ENCODE results near the gene ANO4.
"Not testable (repeated sequence)": the region's sequence is repeated elsewhere in the genome, so short reads cannot be mapped to it uniquely, and the experiment has no call there.

Gene ANO4

GRCh38 chr12:100989509-100989908, 194.9 kb downstream of the ANO4 start:
- not testable (repeated sequence) for H3K4me3 ChIP-seq (ENCODE audit: low read length); H3K9ac ChIP-seq (ENCODE audit: low read depth, low read length); H3K9me3 ChIP-seq (ENCODE audit: insufficient read depth, low read depth, low read length); H3K27me3 ChIP-seq (ENCODE audit: insufficient read depth, low read length); H3K27ac ChIP-seq (ENCODE audit: low read depth, low read length); H3K36me3 ChIP-seq (ENCODE audit: insufficient read depth, low read length)
- peaks cover 36% of the 10 kb centered on the region for H3K4me1 ChIP-seq (ENCODE audit: insufficient read depth, low read length)

- Histone ChIP-seq H3K27ac (ENCODE audit: low read depth, low read length) (no peak overlapping the region), H3K9me3 (ENCODE audit: insufficient read depth, low read depth, low read length) (no peaks in the 10 kb centered on the region), H3K4me3 (ENCODE audit: low read length) (no peak overlapping the region), H3K9ac (ENCODE audit: low read depth, low read length) (no peak overlapping the region), H3K27me3 (ENCODE audit: insufficient read depth, low read length) (no peaks in the 10 kb centered on the region), H3K4me1 (ENCODE audit: insufficient read depth, low read length) (peaks cover 40% of the 10 kb centered on the region), H3K36me3 (ENCODE audit: insufficient read depth, low read length) (no peaks in the 10 kb centered on the region)
- WGBS: 89% methylated on average over 2 of the region's 2 CpGs
These were observed 196.5 kb downstream of the ANO4 start for GRCh38 chr12:100991102-100991501.

GRCh38 chr12:100992194-100992593, 197.6 kb downstream of the ANO4 start:
- Histone ChIP-seq H3K4me1 (ENCODE audit: insufficient read depth, low read length) (peaks cover 29% of the 10 kb centered on the region), H3K27me3 (ENCODE audit: insufficient read depth, low read length) (no peaks in the 10 kb centered on the region), H3K9ac (ENCODE audit: low read depth, low read length) (no peak overlapping the region), H3K36me3 (ENCODE audit: insufficient read depth, low read length) (no peaks in the 10 kb centered on the region), H3K4me3 (ENCODE audit: low read length) (no peak overlapping the region), H3K27ac (ENCODE audit: low read depth, low read length) (no peak overlapping the region), H3K9me3 (ENCODE audit: insufficient read depth, low read depth, low read length) (no peaks in the 10 kb centered on the region)
- WGBS: 91% methylated on average over 1 of the region's 1 CpG

GRCh38 chr12:100993916-100994450, 199.4 kb downstream of the ANO4 start:
- H3K9me3 ChIP-seq (ENCODE audit: insufficient read depth, low read depth, low read length): no peaks in the 10 kb centered on the region
- no peak overlapping the region for H3K4me3 ChIP-seq (ENCODE audit: low read length)
- no peak overlapping the region for H3K27ac ChIP-seq (ENCODE audit: low read depth, low read length)
- H3K36me3 ChIP-seq (ENCODE audit: insufficient read depth, low read length): no peaks in the 10 kb centered on the region
- 96% methylated on average over 2 of the region's 2 CpGs for WGBS
- H3K4me1 ChIP-seq (ENCODE audit: insufficient read depth, low read length): peaks cover 15% of the 10 kb centered on the region
- no peaks in the 10 kb centered on the region for H3K27me3 ChIP-seq (ENCODE audit: insufficient read depth, low read length)
- H3K9ac ChIP-seq (ENCODE audit: low read depth, low read length): no peak overlapping the region

- peak overlapping the region; percentile 64; the same call in 1 of the 2 replicates for H3K27ac ChIP-seq (ENCODE audit: low read depth, low read length)
- WGBS: 51% methylated on average over 2 of the region's 3 CpGs
- H3K9me3 ChIP-seq (ENCODE audit: insufficient read depth, low read depth, low read length): no peaks in the 10 kb centered on the region
- H3K9ac ChIP-seq (ENCODE audit: low read depth, low read length): no peak overlapping the region
- H3K27me3 ChIP-seq (ENCODE audit: insufficient read depth, low read length): no peaks in the 10 kb centered on the region
- no peak overlapping the region for H3K4me3 ChIP-seq (ENCODE audit: low read length)
- peaks cover 14% of the 10 kb centered on the region for H3K4me1 ChIP-seq (ENCODE audit: insufficient read depth, low read length)
- H3K36me3 ChIP-seq (ENCODE audit: insufficient read depth, low read length): no peaks in the 10 kb centered on the region
These were observed 200.6 kb downstream of the ANO4 start for GRCh38 chr12:100995201-100995600.

- Histone ChIP-seq H3K27me3 (ENCODE audit: insufficient read depth, low read length) (no peaks in the 10 kb centered on the region), H3K9me3 (ENCODE audit: insufficient read depth, low read depth, low read length) (no peaks in the 10 kb centered on the region), H3K4me3 (ENCODE audit: low read length) (no peak overlapping the region), H3K4me1 (ENCODE audit: insufficient read depth, low read length) (peaks cover 14% of the 10 kb centered on the region), H3K36me3 (ENCODE audit: insufficient read depth, low read length) (no peaks in the 10 kb centered on the region), H3K9ac (ENCODE audit: low read depth, low read length) (no peak overlapping the region), H3K27ac (ENCODE audit: low read depth, low read length) (no peak overlapping the region)
- WGBS: 93% methylated on average over 4 of the region's 4 CpGs
These were observed 201.2 kb downstream of the ANO4 start for GRCh38 chr12:100995771-100996170.

GRCh38 chr12:101001669-101002068, 207.1 kb downstream of the ANO4 start:
- no peaks in the 10 kb centered on the region for H3K36me3 ChIP-seq (ENCODE audit: insufficient read depth, low read length)
- no peak overlapping the region for H3K4me3 ChIP-seq (ENCODE audit: low read length)
- no peak overlapping the region for H3K9ac ChIP-seq (ENCODE audit: low read depth, low read length)
- H3K9me3 ChIP-seq (ENCODE audit: insufficient read depth, low read depth, low read length): no peaks in the 10 kb centered on the region
- H3K4me1 ChIP-seq (ENCODE audit: insufficient read depth, low read length): no peaks in the 10 kb centered on the region
- H3K27ac ChIP-seq (ENCODE audit: low read depth, low read length): no peak overlapping the region
- 96% methylated on average over 5 of the region's 5 CpGs for WGBS
- no peaks in the 10 kb centered on the region for H3K27me3 ChIP-seq (ENCODE audit: insufficient read depth, low read length)

- WGBS: 87% methylated on average over 3 of the region's 3 CpGs
- no peak overlapping the region for H3K4me3 ChIP-seq (ENCODE audit: low read length)
These were observed 208.3 kb downstream of the ANO4 start for GRCh38 chr12:101002696-101003419.

GRCh38 chr12:101004898-101005297, 210.3 kb downstream of the ANO4 start:
- Histone ChIP-seq H3K36me3 (ENCODE audit: insufficient read depth, low read length) (no peaks in the 10 kb centered on the region; the same call in 1 of the 2 replicates), H3K4me3 (ENCODE audit: low read length) (no peak overlapping the region), H3K27me3 (ENCODE audit: insufficient read depth, low read length) (no peaks in the 10 kb centered on the region), H3K4me1 (ENCODE audit: insufficient read depth, low read length) (no peaks in the 10 kb centered on the region), H3K9me3 (ENCODE audit: insufficient read depth, low read depth, low read length) (peaks cover 15% of the 10 kb centered on the region; the same call in 1 of the 2 replicates), H3K27ac (ENCODE audit: low read depth, low read length) (no peak overlapping the region), H3K9ac (ENCODE audit: low read depth, low read length) (no peak overlapping the region)
- 86% methylated on average over 1 of the region's 1 CpG for WGBS

More at GRCh38 chr12:101002696-101003419, 208.3 kb downstream of the ANO4 start:
- Histone ChIP-seq H3K27ac (ENCODE audit: low read depth, low read length) (no peak overlapping the region), H3K4me1 (ENCODE audit: insufficient read depth, low read length) (no peaks in the 10 kb centered on the region), H3K9me3 (ENCODE audit: insufficient read depth, low read depth, low read length) (no peaks in the 10 kb centered on the region), H3K27me3 (ENCODE audit: insufficient read depth, low read length) (no peaks in the 10 kb centered on the region), H3K9ac (ENCODE audit: low read depth, low read length) (no peak overlapping the region), H3K36me3 (ENCODE audit: insufficient read depth, low read length) (no peaks in the 10 kb centered on the region)

GRCh38 chr12:101009274-101009673, 214.7 kb downstream of the ANO4 start:
- peaks cover 18% of the 10 kb centered on the region; the same call in 1 of the 2 replicates for H3K9me3 ChIP-seq (ENCODE audit: insufficient read depth, low read depth, low read length)
- no peaks in the 10 kb centered on the region for H3K4me1 ChIP-seq (ENCODE audit: insufficient read depth, low read length)
- 100% methylated on average over 1 of the region's 1 CpG for WGBS
- no peak overlapping the region for H3K27ac ChIP-seq (ENCODE audit: low read depth, low read length)
- H3K4me3 ChIP-seq (ENCODE audit: low read length): no peak overlapping the region
- no peaks in the 10 kb centered on the region; the same call in 1 of the 2 replicates for H3K36me3 ChIP-seq (ENCODE audit: insufficient read depth, low read length)
- H3K9ac ChIP-seq (ENCODE audit: low read depth, low read length): no peak overlapping the region
- H3K27me3 ChIP-seq (ENCODE audit: insufficient read depth, low read length): no peaks in the 10 kb centered on the region

GRCh38 chr12:101010896-101011295, 216.3 kb downstream of the ANO4 start:
- no peaks in the 10 kb centered on the region for H3K27me3 ChIP-seq (ENCODE audit: insufficient read depth, low read length)
- no peaks in the 10 kb centered on the region for H3K4me1 ChIP-seq (ENCODE audit: insufficient read depth, low read length)
- 95% methylated on average over 1 of the region's 1 CpG for WGBS
- H3K9ac ChIP-seq (ENCODE audit: low read depth, low read length): no peak overlapping the region
- no peak overlapping the region for H3K4me3 ChIP-seq (ENCODE audit: low read length)
- peaks cover 18% of the 10 kb centered on the region; the same call in 1 of the 2 replicates for H3K9me3 ChIP-seq (ENCODE audit: insufficient read depth, low read depth, low read length)
- H3K27ac ChIP-seq (ENCODE audit: low read depth, low read length): no peak overlapping the region
- H3K36me3 ChIP-seq (ENCODE audit: insufficient read depth, low read length): no peaks in the 10 kb centered on the region; the same call in 1 of the 2 replicates
